NCI-H460 (cell line): ENCODE data around the gene C1QTNF4. TPM values are rescaled to one million over a fixed set of nuclear protein-coding genes. Genes with fewer than 3 reads are reported as not detected.

Experiments
- small RNA-seq, 2 experiments: library from RNA; depleted of rRNA; stranded (forward); fragments of <200 nt; gene quantifications; one replicate each; pipeline ENCODE3, GENCODE V24; 2014
- total RNA-seq: library from RNA; depleted of rRNA; stranded (reverse); fragments of >200 nt; shearing (Covaris generic); gene quantifications from 2 replicates; pipeline ENCODE4 v1.2.3, GENCODE V29; 2014; rRNA removed

The C1QTNF4 gene
- total RNA-seq, 1 experiment from 2014 or later, result not detected

Small RNA genes lying within 50 kb of the gene (small RNA-seq; reads per million reads assigned to genes)
- gene RN7SL652P (0 reads per million in 2 experiments), gene RNU5E-10P (0 to 0.02 reads per million in 2 experiments)

Other genes starting within 250 kb of the C1QTNF4 start
- gene MYBPC3, start 241.7 kb downstream of the C1QTNF4 start, total RNA-seq, result 0.05 TPM in 1 of 2 replicates, not detected in the other
- not detected in 2 replicates for gene SPI1, start 215.9 kb downstream of the C1QTNF4 start, total RNA-seq
- gene SLC39A13, start 185.8 kb downstream of the C1QTNF4 start, total RNA-seq, result 12.0 and 12.9 TPM in 2 replicates
- 120 and 123 TPM in 2 replicates for gene PSMC3, start 168.0 kb downstream of the C1QTNF4 start, total RNA-seq
- 0.17 TPM in 1 of 2 replicates, not detected in the other for gene RAPSN, start 145.3 kb downstream of the C1QTNF4 start, total RNA-seq
- gene CELF1, start 41.3 kb downstream of the C1QTNF4 start, total RNA-seq, result 60.3 and 74.4 TPM in 2 replicates
- 51.0 and 54.8 TPM in 2 replicates for gene PTPMT1, start 28.8 kb downstream of the C1QTNF4 start, total RNA-seq
- gene KBTBD4, start 15.4 kb downstream of the C1QTNF4 start, total RNA-seq, result 10.2 and 10.9 TPM in 2 replicates
- 41.8 and 46.6 TPM in 2 replicates for gene NDUFS3, start 15.3 kb downstream of the C1QTNF4 start, total RNA-seq
- gene FAM180B, start 7.7 kb downstream of the C1QTNF4 start, total RNA-seq, result not detected in 2 replicates
- 66.1 and 72.3 TPM in 2 replicates for gene MTCH2, start 48.1 kb upstream of the C1QTNF4 start, total RNA-seq
- 0.49 and 2.2 TPM in 2 replicates for gene AGBL2, start 121.0 kb upstream of the C1QTNF4 start, total RNA-seq
- gene FNBP4, start 172.9 kb upstream of the C1QTNF4 start, total RNA-seq, result 52.2 and 69.4 TPM in 2 replicates